Smooth muscle cell (in vitro differentiated cells): ENCODE results near the gene CNPY1. TPM values are rescaled to one million over a fixed set of nuclear protein-coding genes. Genes with fewer than 3 reads are reported as not detected.

Experiments used
- DNase-seq: peaks from one replicate; lab custom pipeline; 2025; ENCODE audit not compliant: unreplicated experiment; lab: John Stamatoyannopoulos, UW
- H2AFZ ChIP-seq: fragments of 200-600 bp; sonication (generic); 2 replicates; pipeline ENCODE4 v1.6.0; 2016; ENCODE audit warnings: antibody characterized with exemption, low read depth, mild to moderate bottlenecking
- H3F3A ChIP-seq: fragments of 200-600 bp; sonication (generic); 2 replicates; pipeline ENCODE4 v1.6.0; 2017; ENCODE audit warnings: antibody characterized with exemption, low read depth
- H3K27ac ChIP-seq: fragments of 200-600 bp; sonication (generic); 2 replicates; pipeline ENCODE4 v1.5.1; 2016; ENCODE audit warnings: low read depth, mild to moderate bottlenecking
- H3K27me3 ChIP-seq: fragments of 200-600 bp; sonication (generic); 2 replicates; pipeline ENCODE4 v1.6.1; 2016; ENCODE audit warnings: low read depth, mild to moderate bottlenecking
- H3K36me3 ChIP-seq: fragments of 200-600 bp; sonication (generic); 2 replicates; pipeline ENCODE4 v1.5.1; 2016; ENCODE audit warnings: low read depth
- H3K4me1 ChIP-seq: fragments of 200-600 bp; sonication (generic); 2 replicates; pipeline ENCODE4 v1.5.1; 2016; ENCODE audit warnings: low read depth
- H3K4me2 ChIP-seq: fragments of 200-600 bp; sonication (generic); 2 replicates; pipeline ENCODE4 v1.6.0; 2016; ENCODE audit warnings: mild to moderate bottlenecking
- H3K4me3 ChIP-seq: fragments of 200-600 bp; sonication (generic); 2 replicates; pipeline ENCODE4 v1.5.1; 2016; ENCODE audit warnings: mild to moderate bottlenecking
- H3K79me2 ChIP-seq: fragments of 200-600 bp; sonication (generic); 2 replicates; pipeline ENCODE4 v1.6.0; 2016; ENCODE audit warnings: low read depth, mild to moderate bottlenecking
- H3K9ac ChIP-seq: fragments of 200-600 bp; sonication (generic); 2 replicates; pipeline ENCODE4 v1.6.0; 2016; ENCODE audit warnings: low read depth
- H3K9me3 ChIP-seq: fragments of 200-600 bp; sonication (generic); replicated peaks from 2 replicates; pipeline ENCODE4 v1.5.1; 2016; ENCODE audit warnings: low read depth
- H4K20me1 ChIP-seq: fragments of 200-600 bp; sonication (generic); 2 replicates; pipeline ENCODE4 v1.6.0; 2016; ENCODE audit warnings: low read depth
- CTCF ChIP-seq: fragments of 200-600 bp; sonication (generic); IDR thresholded peaks from 2 replicates; pipeline ENCODE4 v1.5.1; 2017; ENCODE audit warnings: borderline replicate concordance, mild to moderate bottlenecking, antibody characterized with exemption; ENCODE audit not compliant: insufficient read depth, poor library complexity, severe bottlenecking
- WGBS: methylation state at CpG from one replicate; pipeline ENCODE4 v1.1.7; 2016; ENCODE audit warnings: low lambda C conversion rate; 5-methylcytosine and 5-hydroxymethylcytosine counted together
- polyA plus RNA-seq: library from polyadenylated mRNA; unstranded; fragments of >200 nt; fragmentation: Nextera tagmentation; extraction: Ambion mirVana; gene quantifications from 2 replicates; pipeline ENCODE4 v1.2.1, GENCODE V29; 2016
- total RNA-seq: library from RNA; depleted of rRNA; stranded (reverse); fragments of >200 nt; gene quantifications from 2 replicates; pipeline ENCODE4 v1.2.3, GENCODE V29; 2014

The CNPY1 gene
- total and polyA plus RNA-seq, 2 experiments from 2014 or later: 1.0 TPM; not detected in 1

GRCh38 chr7:155469311-155470185 is 76.8 kb downstream of the CNPY1 start:
- 25% methylated on average over 12 of the region's 12 CpGs for WGBS
- Histone ChIP-seq H3K79me2 (no peaks in the 10 kb centered on the region), H3K4me1 (peaks cover 25% of the 10 kb centered on the region), H3K4me3 (no peak overlapping the region), H4K20me1 (no peaks in the 10 kb centered on the region), H2AFZ (no peak overlapping the region), H3K27me3 (peaks cover 92% of the 10 kb centered on the region), H3K4me2 (no peak overlapping the region), H3K9me3 (no peaks in the 10 kb centered on the region), H3K27ac (no peak overlapping the region), H3K9ac (no peak overlapping the region), H3K36me3 (no peaks in the 10 kb centered on the region), H3F3A (no peaks in the 10 kb centered on the region)
- TF ChIP-seq CTCF: no peak
- no peak for DNase-seq

GRCh38 chr7:155468785-155469148 is 77.6 kb downstream of the CNPY1 start:
- H3K4me3 ChIP-seq: peak overlapping the region; percentile 23
- no peak for TF ChIP-seq CTCF
- WGBS: 17% methylated on average over 10 of the region's 10 CpGs
- H3F3A ChIP-seq: no peaks in the 10 kb centered on the region
- H4K20me1 ChIP-seq: no peaks in the 10 kb centered on the region
- no peaks in the 10 kb centered on the region for H3K79me2 ChIP-seq
- H3K27ac ChIP-seq: no peak overlapping the region
- H2AFZ ChIP-seq: no peak overlapping the region
- no peak for DNase-seq
- peaks cover 92% of the 10 kb centered on the region for H3K27me3 ChIP-seq
- H3K4me2 ChIP-seq: peak overlapping the region; percentile 80
- H3K9ac ChIP-seq: no peak overlapping the region
- peaks cover 25% of the 10 kb centered on the region for H3K4me1 ChIP-seq
- no peaks in the 10 kb centered on the region for H3K36me3 ChIP-seq
- H3K9me3 ChIP-seq: no peaks in the 10 kb centered on the region

- H3F3A ChIP-seq: no peaks in the 10 kb centered on the region
- no peak overlapping the region for H3K27ac ChIP-seq
- no peaks in the 10 kb centered on the region for H3K36me3 ChIP-seq
- peak overlapping the region; percentile 23 for H3K4me3 ChIP-seq
- H2AFZ ChIP-seq: no peak overlapping the region
- no peak for TF ChIP-seq CTCF
- no peaks in the 10 kb centered on the region for H4K20me1 ChIP-seq
- no peak overlapping the region for H3K9ac ChIP-seq
- peaks cover 25% of the 10 kb centered on the region for H3K4me1 ChIP-seq
- H3K79me2 ChIP-seq: no peaks in the 10 kb centered on the region
- H3K9me3 ChIP-seq: no peaks in the 10 kb centered on the region
- DNase-seq: no peak
- 1% methylated on average over 44 of the region's 70 CpGs for WGBS
- peaks cover 93% of the 10 kb centered on the region for H3K27me3 ChIP-seq
- H3K4me2 ChIP-seq: peak overlapping the region; percentile 80
Measured at GRCh38 chr7:155467846-155468784, 78.2 kb downstream of the CNPY1 start.
